SK-N-SH (cell line): ENCODE results near the gene ASPSCR1. TPM values are rescaled to one million over a fixed set of nuclear protein-coding genes. Genes with fewer than 3 reads are reported as not detected.

Experiments
- CTCF ChIA-PET: fragments of 300-600, 350-600 bp; formaldehyde crosslinking; extraction: SDS; loops from one replicate; lab custom pipeline; 2021; lab: Yijun Ruan, JAX
- POLR2A ChIA-PET: fragments of 350-600 bp; sonication (Branson Sonifier 250); formaldehyde crosslinking; extraction: SDS; loops from one replicate; lab custom pipeline; 2020; ENCODE audit warnings: antibody characterized with exemption, inconsistent platforms; lab: Yijun Ruan, JAX
- DNase-seq: peaks from one replicate; pipeline ENCODE4 v3.0.0; 2012
- H2AFZ ChIP-seq: fragments of 200-600 bp; sonication (generic); 2 replicates; pipeline ENCODE4 v1.8.1; 2016; ENCODE audit warnings: antibody characterized with exemption, mild to moderate bottlenecking, low read depth
- H3F3A ChIP-seq: fragments of 200-600 bp; sonication (generic); replicated peaks from 2 replicates; pipeline ENCODE3; 2016; ENCODE audit warnings: antibody characterized with exemption, mild to moderate bottlenecking; ENCODE audit not compliant: insufficient read depth
- H3K27ac ChIP-seq, 2 experiments: fragments of 200-500 bp in 1 of 2; fragments of 200-600 bp in 1 of 2; sonication (Bioruptor generic) in 1 of 2; sonication (generic), shearing (Covaris generic) in 1 of 2; 2 replicates each; pipeline versions ENCODE4 v1.5.1 to v1.6.1; 2014 to 2016; ENCODE audit warnings: low read depth in 2 of 2, inconsistent platforms in 1 of 2, low read length in 1 of 2, mild to moderate bottlenecking in 1 of 2, mixed read lengths in 1 of 2
- H3K27me3 ChIP-seq: fragments of 200-600 bp; sonication (generic), shearing (Covaris generic); 2 replicates; pipeline ENCODE4 v1.6.1; 2016; ENCODE audit warnings: mixed run types; ENCODE audit not compliant: insufficient read depth
- H3K36me3 ChIP-seq, 2 experiments: fragments of 200-500 bp in 1 of 2; fragments of 200-600 bp in 1 of 2; sonication (Bioruptor generic) in 1 of 2; sonication (generic) in 1 of 2; replicated peaks in 1 of 2; 2 replicates each; pipeline versions ENCODE3 to v1.5.1; 2014 to 2016; ENCODE audit warnings: low read length in 1 of 2, mild to moderate bottlenecking in 1 of 2; ENCODE audit not compliant: insufficient read depth in 2 of 2, control insufficient read depth in 1 of 2
- H3K4me1 ChIP-seq, 2 experiments: fragments of 200-500 bp in 1 of 2; fragments of 200-600 bp in 1 of 2; sonication (Bioruptor generic) in 1 of 2; sonication (generic), shearing (Covaris generic) in 1 of 2; 2 replicates each; pipeline versions ENCODE4 v1.5.1 to v1.6.1; 2014 to 2016; ENCODE audit warnings: low read depth in 1 of 2, low read length in 1 of 2, mixed run types in 1 of 2; ENCODE audit not compliant: insufficient read depth in 2 of 2, control insufficient read depth in 1 of 2
- H3K4me2 ChIP-seq: fragments of 200-600 bp; sonication (generic), shearing (Covaris generic); 2 replicates; pipeline ENCODE4 v1.6.1; 2017; ENCODE audit warnings: mixed run types
- H3K4me3 ChIP-seq, 2 experiments: fragments of 200-500 bp in 1 of 2; fragments of 200-600 bp in 1 of 2; sonication (Bioruptor generic) in 1 of 2; sonication (generic), shearing (Covaris generic) in 1 of 2; 2 replicates each; pipeline versions ENCODE4 v1.5.1 to v1.8.1; 2014 to 2016; ENCODE audit warnings: low read depth in 2 of 2, inconsistent platforms in 1 of 2, low read length in 1 of 2, mild to moderate bottlenecking in 1 of 2, mixed read lengths in 1 of 2, moderate library complexity in 1 of 2
- H3K79me2 ChIP-seq: fragments of 200-600 bp; sonication (generic); 2 replicates; pipeline ENCODE4 v1.8.1; 2017; ENCODE audit warnings: mild to moderate bottlenecking; ENCODE audit not compliant: insufficient read depth
- H3K9ac ChIP-seq: fragments of 200-600 bp; sonication (generic); 2 replicates; pipeline ENCODE4 v1.6.1; 2017; ENCODE audit warnings: mixed run types
- H3K9me2 ChIP-seq: fragments of 200-600 bp; sonication (generic); 2 replicates; pipeline ENCODE4 v1.6.1; 2017; ENCODE audit warnings: mixed run types
- H3K9me3 ChIP-seq: fragments of 200-600 bp; sonication (generic); 2 replicates; pipeline ENCODE4 v1.6.1; 2017; ENCODE audit warnings: mixed run types, mild to moderate bottlenecking, moderate library complexity
- H4K20me1 ChIP-seq: fragments of 200-600 bp; sonication (generic); 2 replicates; pipeline ENCODE4 v1.6.1; 2017; ENCODE audit warnings: mild to moderate bottlenecking, mixed run types; ENCODE audit not compliant: insufficient read depth
- CTCF ChIP-seq: fragments of 200-600 bp; sonication (generic); IDR thresholded peaks from 2 replicates; pipeline ENCODE4 v1.6.1; 2017; ENCODE audit warnings: antibody characterized with exemption, mild to moderate bottlenecking, moderate library complexity
- FOSL2 ChIP-seq: IDR thresholded peaks from 2 replicates; pipeline ENCODE4 v1.4.0; 2012; ENCODE audit warnings: low read depth, mild to moderate bottlenecking, moderate library complexity, borderline replicate concordance
- FOXJ3 ChIP-seq: sonication (generic); formaldehyde crosslinking; IDR thresholded peaks from 2 replicates; pipeline ENCODE4 v1.5.1; 2020; ENCODE audit warnings: mild to moderate bottlenecking, missing genetic modification reagents
- GABPA ChIP-seq: IDR thresholded peaks from 2 replicates; pipeline ENCODE4 v1.4.0; 2012; ENCODE audit warnings: low read depth, mild to moderate bottlenecking
- GATA2 ChIP-seq: sonication (generic); formaldehyde crosslinking; IDR thresholded peaks from 2 replicates; pipeline ENCODE4 v1.5.0; 2020; ENCODE audit warnings: mild to moderate bottlenecking, missing genetic modification reagents
- NRF1 ChIP-seq: IDR thresholded peaks from 2 replicates; pipeline ENCODE4 v1.6.1; 2012; ENCODE audit warnings: low read depth, mild to moderate bottlenecking, low read length
- RFX5 ChIP-seq: IDR thresholded peaks from 2 replicates; pipeline ENCODE4 v1.6.1; 2012; ENCODE audit warnings: mild to moderate bottlenecking, improper control_type of control experiment, low read length
- RXRA ChIP-seq: IDR thresholded peaks from 2 replicates; pipeline ENCODE4 v1.4.0; 2012; ENCODE audit warnings: low read depth, mild to moderate bottlenecking, borderline replicate concordance
- TCF12 ChIP-seq: IDR thresholded peaks from 2 replicates; pipeline ENCODE4 v1.4.0; 2012
- USF1 ChIP-seq: IDR thresholded peaks from 2 replicates; pipeline ENCODE4 v1.4.0; 2012; ENCODE audit warnings: low read depth, borderline replicate concordance
- USF2 ChIP-seq: fragments of 150-350 bp; IDR thresholded peaks from 2 replicates; pipeline ENCODE4 v1.6.1; 2017; ENCODE audit warnings: antibody characterized with exemption, low read length, low read depth, borderline replicate concordance
- WGBS: methylation state at CpG from one replicate; pipeline ENCODE4 v1.1.6; 2017; ENCODE audit warnings: low lambda C conversion rate; 5-methylcytosine and 5-hydroxymethylcytosine counted together
- polyA plus RNA-seq, 3 experiments: library from polyadenylated mRNA; depleted of rRNA; stranded (reverse); fragments of >200 nt; gene quantifications; 2 replicates each; pipeline ENCODE4 v1.2.3, GENCODE V29; 2012

The ASPSCR1 gene
- polyA plus RNA-seq, 1 of the 3 experiments (the other 2 are of a cell fraction): 36.2 TPM

DNA sequence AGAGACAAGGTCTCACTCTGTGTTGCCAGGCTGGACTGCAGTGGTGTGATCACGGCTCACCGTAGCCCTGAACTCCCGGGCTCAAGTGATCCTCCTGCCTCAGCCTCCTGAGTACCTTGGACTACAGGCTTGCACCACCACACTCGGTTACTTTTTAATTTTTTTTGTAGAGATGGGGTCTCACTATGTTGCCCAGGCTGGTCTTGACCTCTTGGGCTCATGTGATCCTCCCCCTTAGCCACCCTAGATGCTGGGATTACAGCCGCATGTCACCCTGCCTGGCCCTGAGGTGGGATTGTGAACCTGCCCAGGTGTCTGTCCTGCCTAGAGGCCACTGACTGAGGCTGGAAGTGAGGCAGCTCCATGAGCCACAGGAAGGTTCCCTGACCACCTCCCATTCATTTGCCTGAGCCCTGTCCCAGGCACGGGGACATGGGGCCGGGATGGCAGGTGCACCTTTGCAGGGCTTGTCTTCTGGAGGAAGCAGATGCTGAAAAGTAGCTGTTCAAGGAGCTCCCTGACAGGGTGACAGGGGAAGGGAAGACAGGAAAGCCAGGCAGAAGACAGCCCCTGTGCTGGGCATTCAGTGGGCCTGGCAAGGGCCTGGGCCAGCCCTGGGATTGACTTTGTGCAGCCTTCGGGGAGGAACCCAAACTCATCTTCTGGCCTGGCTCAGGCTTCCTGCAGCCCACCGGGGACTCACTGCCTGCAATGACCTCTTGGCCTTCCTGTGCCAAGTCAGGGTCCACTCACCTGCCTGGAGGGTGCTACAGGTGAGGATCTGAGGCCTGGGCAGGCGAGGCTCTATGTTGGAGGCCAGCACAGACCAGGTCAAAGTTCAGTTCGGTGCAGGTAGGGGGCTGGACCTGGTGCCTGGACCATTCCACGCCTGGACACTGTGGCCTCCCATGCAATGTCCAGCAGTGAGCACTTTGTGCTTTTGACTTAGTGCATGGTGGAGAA lies 8.3 kb upstream of the ASPSCR1 start:
- H3K27me3 ChIP-seq: no peaks in the 10 kb centered on the region
- ChIA-PET CTCF (interaction anchor here (1.8 to 14.5 kb wide), 3 partner anchors 9 to 55 kb away, joined by 3 to 1216 read pairs (median 34); partner anchors contain the start of genes CENPX, DCXR, LRRC45 and RAC3), POLR2A (interaction anchor here (1.6 to 2.6 kb wide), 3 partner anchors 8 to 53 kb away, joined by 3 to 11 read pairs (median 9); partner anchors contain the start of genes ASPSCR1, CENPX and LRRC45)
- WGBS: 93% methylated on average over 12 of the region's 12 CpGs
- no peak overlapping the region for H3K9ac ChIP-seq
- no peak overlapping the region for H2AFZ ChIP-seq
- no peaks in the 10 kb centered on the region for H4K20me1 ChIP-seq
- TF ChIP-seq NRF1 (no peak), GABPA (no peak), RXRA (no peak)
- peak overlapping the region in 1 of 2 experiments; percentile 84; a peak in 1 of 4 replicates for H3K27ac ChIP-seq
- H3K4me1 ChIP-seq: peaks cover 0 to 31% of the 10 kb centered on the region in 2 experiments; a peak in 1 of 4 replicates
- no peaks in the 10 kb centered on the region for H3K36me3 ChIP-seq
- no peaks in the 10 kb centered on the region for H3K79me2 ChIP-seq
- no peak overlapping the region for H3K4me2 ChIP-seq
- H3F3A ChIP-seq: peaks cover 13% of the 10 kb centered on the region
- DNase-seq: no peak
- H3K9me2 ChIP-seq: no peaks in the 10 kb centered on the region
- H3K4me3 ChIP-seq: no peak overlapping the region
- peaks cover 4% of the 10 kb centered on the region; the same call in 1 of the 2 replicates for H3K9me3 ChIP-seq

DNA sequence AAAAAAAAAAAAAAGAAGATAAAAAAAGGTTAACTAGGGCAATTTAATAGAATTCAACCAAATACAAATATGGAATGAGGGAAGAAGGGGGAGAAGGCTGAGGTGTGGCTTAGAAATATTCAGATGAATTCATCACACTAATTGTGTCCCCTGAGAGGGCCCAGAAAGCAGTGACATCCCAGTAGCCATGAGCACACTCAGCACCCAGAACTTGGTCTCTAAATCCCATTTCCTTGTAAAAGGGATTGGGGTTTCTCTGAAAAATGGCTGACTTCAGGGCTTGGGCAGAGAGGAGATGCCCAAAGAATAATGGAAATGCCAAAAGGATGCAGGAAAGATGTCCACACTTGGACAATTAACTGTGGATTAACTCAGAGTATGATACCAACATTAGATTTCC lies 4.0 kb upstream of the ASPSCR1 start:
- peaks cover 3% of the 10 kb centered on the region for H3F3A ChIP-seq
- H3K27ac ChIP-seq: no peak overlapping the region
- no peak for DNase-seq
- H3K9me3 ChIP-seq: peaks cover 4% of the 10 kb centered on the region; the same call in 1 of the 2 replicates
- peaks cover 6 to 21% of the 10 kb centered on the region in 2 experiments; a peak in 2 of 4 replicates for H3K4me1 ChIP-seq
- TF ChIP-seq TCF12 (no peak), FOXJ3 (CRISPR knock-in tag) (no peak), RFX5 (no peak), CTCF (no peak), USF1 (no peak), USF2 (no peak), GATA2 (no peak), FOSL2 (no peak)
- no peaks in the 10 kb centered on the region for H3K36me3 ChIP-seq
- no peaks in the 10 kb centered on the region for H4K20me1 ChIP-seq
- no peaks in the 10 kb centered on the region for H3K9me2 ChIP-seq
- no peaks in the 10 kb centered on the region for H3K27me3 ChIP-seq
- ChIA-PET CTCF (interaction anchor here (2.3 to 14.5 kb wide), 4 partner anchors 12 to 51 kb away, joined by 23 to 1216 read pairs (median 75); partner anchors contain the start of genes CENPX, DCXR, LRRC45 and NOTUM), POLR2A (no interaction called here)
- H3K9ac ChIP-seq: no peak overlapping the region
- no peak overlapping the region for H3K4me3 ChIP-seq
- no peak overlapping the region for H2AFZ ChIP-seq
- H3K79me2 ChIP-seq: peaks cover 8% of the 10 kb centered on the region
- H3K4me2 ChIP-seq: no peak overlapping the region
